HG03060 (cell line): ENCODE results near the gene DCPS.
"Not testable (repeated sequence)": the region's sequence is repeated elsewhere in the genome, so short reads cannot be mapped to it uniquely, and the experiment has no call there.

ENCODE experiments used
- ATAC-seq: cut with Tn5 transposase; IDR thresholded peaks from one replicate; pipeline ENCODE4 v1.9.1; 2021; ENCODE audit warnings: low read depth, moderate number of reproducible peaks; ENCODE audit not compliant: unreplicated experiment

Gene DCPS, protein sequence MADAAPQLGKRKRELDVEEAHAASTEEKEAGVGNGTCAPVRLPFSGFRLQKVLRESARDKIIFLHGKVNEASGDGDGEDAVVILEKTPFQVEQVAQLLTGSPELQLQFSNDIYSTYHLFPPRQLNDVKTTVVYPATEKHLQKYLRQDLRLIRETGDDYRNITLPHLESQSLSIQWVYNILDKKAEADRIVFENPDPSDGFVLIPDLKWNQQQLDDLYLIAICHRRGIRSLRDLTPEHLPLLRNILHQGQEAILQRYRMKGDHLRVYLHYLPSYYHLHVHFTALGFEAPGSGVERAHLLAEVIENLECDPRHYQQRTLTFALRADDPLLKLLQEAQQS

DNA sequence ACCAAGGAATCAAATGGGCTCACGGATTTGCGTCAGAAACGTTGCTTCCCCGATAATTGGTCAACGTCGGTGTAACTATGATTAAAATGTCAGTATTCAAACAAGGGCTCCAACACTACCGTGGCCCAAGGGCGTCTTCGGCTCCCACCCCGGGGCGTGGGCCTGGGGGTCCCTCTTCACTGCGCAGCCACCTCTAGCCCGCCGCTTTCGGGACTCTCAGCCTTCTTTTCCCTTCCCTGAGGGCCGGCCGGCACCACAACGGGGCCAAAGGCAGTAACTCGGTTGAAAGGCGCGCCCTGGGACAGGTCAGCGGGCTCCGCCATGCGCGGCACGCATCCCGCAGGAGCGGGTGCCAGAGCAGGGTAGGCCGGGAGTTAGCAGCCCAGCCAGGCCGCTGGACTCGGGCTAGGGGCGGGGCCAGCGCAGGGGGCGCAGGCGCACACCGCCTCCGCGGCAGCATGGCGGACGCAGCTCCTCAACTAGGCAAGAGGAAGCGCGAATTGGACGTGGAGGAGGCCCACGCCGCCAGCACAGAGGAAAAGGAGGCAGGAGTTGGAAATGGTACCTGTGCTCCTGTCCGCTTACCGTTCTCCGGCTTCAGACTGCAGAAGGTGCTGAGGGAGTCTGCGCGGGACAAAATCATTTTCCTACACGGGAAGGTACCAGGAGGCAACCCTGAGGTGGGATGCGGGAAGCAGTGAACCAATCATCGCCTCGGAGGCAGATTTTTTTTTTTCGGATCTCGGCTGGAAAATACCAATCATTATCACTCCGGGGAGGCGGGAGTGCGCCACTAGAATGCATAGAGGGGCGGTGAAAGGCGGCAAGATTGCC is at the start of gene DCPS:
Gene DCPS (plus strand): TSS at position 438 of the 834 bp plus-strand sequence. CDS start 21 bp downstream, at position 459.
- ATAC-seq = peak; percentile 75

DNA sequence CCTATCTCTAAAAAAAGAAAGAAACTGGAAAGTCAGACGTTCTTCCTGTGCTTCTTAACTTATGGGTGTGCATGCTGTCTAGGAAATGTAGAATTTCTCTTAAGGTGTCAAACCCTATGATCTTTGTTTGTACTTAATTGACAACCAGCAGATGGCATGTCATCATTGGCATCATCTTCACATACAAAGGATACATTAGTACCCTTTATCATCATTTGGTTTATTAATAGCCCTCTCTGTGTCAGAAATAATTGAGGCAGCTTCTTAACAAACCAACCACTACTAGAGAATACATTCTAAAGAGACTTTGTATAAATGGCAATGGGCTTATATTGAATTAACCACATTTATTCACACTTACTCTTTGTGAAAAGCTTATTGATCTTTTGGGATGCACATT is 49.0 kb upstream of the DCPS start:
- no peak for ATAC-seq

DNA sequence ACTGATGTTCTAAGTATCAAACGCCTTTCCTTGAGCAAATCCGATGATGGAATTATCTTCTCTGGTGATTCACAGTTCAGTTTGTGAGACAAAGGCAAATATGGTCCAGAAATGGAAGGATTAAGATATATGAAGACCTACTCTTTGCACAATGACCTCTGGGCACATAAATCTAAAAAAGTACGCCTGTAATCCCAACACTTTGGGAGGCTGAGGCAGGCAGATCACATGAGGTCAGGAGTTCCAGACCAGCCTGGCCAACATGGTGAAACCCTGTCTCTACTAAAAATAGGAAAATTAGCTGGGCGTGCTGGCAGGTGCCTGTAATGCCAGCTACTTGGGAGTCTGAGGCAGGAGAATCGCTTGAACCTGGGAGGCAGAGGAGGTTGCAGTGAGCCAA is 48.4 kb upstream of the DCPS start:
- not testable (repeated sequence) for ATAC-seq

DNA sequence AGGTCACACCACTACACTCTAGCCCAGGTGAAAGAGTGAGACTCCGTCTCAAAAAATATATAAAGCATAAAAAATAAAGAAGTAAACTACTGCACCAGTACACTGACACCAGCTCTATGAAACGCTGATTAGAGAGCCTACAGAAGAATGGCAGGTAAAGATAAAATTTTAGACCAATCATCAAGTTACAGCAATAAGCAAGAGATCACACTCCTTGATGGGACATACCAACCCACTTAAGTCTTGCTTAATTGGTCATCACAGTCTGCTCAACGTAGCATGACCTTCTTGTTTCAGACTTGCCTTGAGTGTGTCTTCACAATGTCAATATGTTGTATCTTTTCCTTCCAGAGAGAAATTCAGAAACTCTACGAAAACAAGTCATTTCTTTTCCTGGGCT is 47.6 kb upstream of the DCPS start:
- no peak for ATAC-seq

DNA sequence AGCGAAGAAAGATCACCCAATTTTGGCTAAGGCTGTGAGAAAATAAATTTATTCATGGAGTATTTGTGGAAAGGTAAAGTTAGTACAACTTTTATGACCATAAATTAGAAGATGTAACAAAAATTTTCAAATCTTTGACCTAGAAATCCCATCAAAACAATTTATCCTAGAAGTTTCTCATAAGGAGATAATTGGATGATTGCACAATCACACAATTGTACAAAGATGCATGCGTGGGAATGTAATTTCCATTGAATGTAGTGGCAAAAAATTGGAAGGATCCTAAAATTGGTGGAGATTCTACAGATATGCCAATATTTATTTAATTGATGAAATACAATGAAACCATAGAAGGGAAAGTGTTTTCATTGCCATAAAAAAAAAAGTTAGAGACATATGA is 46.7 kb upstream of the DCPS start:
- no peak for ATAC-seq

DNA sequence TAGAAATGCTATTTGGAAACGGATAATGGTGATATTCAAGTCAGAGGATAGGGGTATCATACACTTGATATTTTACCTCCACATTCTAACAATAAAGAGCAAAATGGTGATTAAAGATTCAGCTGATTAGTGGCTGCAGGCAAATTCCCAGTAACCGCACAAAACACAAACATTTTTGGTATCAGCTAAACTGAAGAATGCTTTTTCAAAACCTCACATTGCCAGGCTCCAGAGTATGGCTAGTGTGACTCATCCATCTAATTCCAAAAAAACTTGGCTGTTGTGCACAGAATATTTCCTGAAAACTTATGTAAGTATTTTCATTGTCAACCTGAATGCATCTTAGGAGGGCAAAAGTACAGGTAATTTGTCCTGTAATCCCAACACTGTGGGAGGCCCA is 46.1 kb upstream of the DCPS start:
- ATAC-seq = no peak

DNA sequence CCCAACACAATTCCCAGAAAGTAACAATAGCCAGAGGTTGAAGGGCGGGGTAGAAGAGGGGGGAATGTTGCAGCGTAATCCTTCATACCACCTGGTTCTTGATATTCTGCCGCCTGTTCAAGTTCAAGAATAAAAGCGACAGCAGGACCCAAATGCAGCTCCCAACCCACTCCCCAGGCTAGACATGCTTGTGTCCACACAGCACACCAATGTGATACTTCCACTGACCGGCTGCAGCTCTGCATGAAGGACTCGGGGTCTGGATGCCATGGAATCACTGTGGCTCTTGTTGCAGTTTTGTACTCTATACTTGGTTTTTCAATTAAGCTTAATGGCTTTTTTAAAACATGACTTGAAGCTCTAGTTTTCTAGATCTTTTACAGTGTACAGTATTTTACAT is 41.6 kb upstream of the DCPS start:
- ATAC-seq = no peak

DNA sequence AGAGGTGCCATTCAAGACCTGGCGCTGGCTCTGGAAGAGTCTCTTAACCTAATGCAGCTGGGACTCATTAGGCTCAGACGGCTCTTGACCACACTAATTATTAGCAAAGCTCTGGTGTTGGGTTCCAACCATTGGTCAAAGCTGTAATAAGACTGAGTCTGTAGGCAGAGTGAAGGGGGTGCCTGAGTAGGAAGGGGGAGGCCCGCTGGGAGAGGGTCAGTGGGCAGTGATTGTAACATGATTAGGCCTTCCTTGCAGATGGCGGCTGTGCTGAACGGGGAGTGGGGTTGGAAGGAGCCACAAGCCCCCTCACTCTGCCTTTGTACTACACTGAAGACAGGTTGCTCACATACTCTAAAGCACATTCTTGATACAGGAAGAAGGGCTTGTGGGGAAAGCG is 40.4 kb upstream of the DCPS start:
- no peak for ATAC-seq

DNA sequence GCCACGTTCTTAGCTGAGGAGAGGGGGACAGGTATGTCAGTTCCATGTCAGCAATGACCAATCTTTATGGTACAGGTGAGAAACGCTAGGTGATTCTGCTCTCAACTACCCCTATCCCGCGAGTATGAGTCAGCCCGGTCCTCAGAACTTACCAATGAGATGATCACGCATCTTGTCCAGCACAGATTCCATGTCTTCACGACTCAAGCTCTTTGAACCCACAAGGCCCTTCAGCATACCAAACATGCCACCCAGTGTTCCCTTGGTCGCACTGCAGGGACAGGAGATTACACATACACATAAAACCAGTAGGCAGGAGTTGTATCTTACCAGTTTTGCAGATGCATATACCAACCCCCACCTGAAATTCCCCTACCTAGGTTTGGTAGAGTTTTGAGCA is 38.0 kb upstream of the DCPS start:
- ATAC-seq = no peak

DNA sequence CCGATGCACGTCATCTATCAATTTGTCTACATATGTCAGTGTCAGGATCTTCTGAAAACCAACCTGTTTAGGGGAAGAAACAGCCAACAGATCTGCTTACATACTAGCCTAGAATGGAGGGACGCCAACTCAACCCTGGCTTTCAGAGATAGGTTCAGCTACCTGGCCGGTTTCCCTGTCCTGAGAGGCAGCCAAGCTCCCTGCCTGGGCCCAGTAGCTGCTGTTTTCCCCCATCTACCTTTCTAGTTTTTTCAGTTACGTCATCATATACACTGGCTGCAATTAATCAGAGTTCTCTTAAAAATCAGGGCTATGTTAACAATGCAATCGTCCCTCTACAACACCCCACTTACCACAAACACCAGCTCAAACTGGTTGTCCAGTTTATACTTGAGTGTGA is 36.2 kb upstream of the DCPS start:
- no peak for ATAC-seq

DNA sequence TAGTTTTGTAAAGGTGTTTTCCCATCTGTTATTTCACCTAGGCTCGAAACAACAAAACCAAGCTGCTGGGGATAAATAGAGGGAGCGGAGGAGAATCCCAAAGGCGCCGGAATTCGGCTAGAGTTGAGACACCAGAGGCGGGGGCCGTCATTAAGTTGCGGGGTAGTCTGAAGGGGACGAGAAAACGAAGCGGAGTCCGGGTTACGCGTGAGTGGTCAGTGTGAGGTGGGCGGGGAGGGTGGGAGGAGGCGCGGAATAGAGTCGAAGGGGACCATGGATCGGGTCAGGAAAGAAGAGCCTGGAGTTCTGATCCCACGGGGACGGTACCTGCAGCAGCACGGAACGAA is 35.5 kb upstream of the DCPS start:
- no peak for ATAC-seq

DNA sequence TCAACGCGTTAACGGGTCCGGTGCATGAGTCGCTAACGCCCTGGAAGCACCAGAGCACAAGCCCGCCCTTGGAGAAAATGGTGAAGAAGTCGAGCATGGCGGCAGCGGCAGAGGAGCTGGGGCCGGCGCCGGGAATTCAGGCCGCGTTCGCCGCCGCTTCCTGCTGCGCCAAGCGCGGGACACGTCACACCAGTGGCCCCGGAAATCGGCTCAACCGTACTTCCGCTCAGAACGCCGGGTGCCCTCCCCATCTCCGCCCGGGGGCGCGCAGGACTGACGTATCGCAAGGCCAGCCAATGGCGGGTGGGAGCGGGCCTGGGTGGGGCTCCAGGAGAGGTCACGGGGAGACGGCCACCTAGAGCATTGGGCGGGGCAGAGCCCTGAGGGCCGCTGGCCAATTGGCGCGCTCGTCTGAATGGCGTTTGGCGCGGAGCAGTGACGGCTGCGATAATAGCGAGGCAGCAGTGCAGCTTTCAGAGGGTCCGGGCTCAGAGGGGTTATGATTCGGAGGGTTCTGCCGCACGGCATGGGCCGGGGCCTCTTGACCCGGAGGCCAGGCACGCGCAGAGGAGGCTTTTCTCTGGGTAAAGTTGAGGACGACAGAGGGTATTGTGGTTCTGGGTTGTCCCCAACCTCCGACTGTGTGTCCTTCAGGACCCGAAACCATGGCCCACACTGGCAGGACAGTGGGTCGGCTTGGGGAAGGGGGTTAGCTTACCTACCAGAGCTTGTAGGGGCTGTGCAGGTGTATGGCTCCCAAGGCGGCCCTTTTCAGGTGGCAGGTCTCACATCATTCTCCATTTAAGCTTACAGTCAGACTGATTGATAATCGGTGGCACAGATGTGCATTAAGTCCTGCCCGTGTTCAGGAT is 34.9 kb upstream of the DCPS start, which contains the start of the genes FOXRED1 and SRPRA:
Gene FOXRED1 (plus strand): TSS at position 447 of the 872 bp plus-strand sequence. CDS start 53 bp downstream, at position 500.
Gene SRPRA (minus strand): TSS at position 188 of the 872 bp plus-strand sequence. CDS start 91 bp downstream, at position 97.
- ATAC-seq = peak; percentile 96

DNA sequence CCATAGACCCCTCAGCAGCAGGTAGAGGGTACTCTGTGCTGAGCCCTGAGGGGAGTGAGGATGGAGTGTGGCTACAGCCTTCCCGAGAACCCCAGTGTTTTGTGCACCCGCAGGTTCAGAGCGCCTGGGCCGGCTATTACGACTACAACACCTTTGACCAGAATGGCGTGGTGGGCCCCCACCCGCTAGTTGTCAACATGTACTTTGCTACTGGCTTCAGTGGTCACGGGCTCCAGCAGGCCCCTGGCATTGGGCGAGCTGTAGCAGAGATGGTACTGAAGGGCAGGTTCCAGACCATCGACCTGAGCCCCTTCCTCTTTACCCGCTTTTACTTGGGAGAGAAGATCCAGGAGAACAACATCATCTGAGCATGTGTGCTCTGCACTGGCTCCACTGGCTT is 26.5 kb upstream of the DCPS start:
- ATAC-seq = no peak

DNA sequence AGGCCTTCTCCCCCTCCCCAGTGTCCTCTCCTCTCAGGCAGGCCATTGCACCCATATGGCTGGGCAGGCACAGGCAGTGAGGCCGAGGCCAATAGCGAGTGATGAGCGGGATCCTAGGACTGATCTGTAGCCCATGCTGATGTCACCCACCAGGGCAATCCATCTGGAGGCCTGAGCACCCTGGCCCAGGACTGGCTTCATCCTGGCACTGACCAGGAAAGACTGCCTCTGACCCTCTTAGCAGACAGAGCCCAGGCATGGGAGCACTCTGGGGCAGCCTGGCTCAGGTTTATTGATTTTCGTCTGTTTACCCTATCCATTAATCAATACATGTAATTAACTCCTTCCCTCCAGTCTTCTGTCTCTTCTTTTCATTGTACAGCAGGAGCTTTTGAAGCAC is 26.1 kb upstream of the DCPS start:
- ATAC-seq = no peak

DNA sequence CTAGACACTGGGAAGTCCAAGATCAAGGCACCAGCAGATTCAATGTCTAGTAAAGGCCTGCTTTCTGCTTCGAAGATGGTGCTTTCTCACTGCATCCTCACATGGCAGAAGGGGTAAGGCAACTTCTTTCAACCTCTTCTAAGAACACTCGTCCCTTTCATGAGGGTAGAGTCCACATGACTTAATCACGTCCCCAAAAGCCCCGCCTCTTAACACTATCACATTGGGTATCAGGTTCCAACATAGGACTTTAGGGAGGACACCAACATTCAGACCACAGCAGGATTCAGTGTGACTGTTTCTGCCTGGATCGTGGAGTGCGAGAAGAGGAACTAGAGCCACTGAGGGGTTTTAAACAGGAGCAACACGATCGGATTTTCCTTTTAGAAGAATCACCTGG is 24.7 kb upstream of the DCPS start:
- ATAC-seq = no peak

DNA sequence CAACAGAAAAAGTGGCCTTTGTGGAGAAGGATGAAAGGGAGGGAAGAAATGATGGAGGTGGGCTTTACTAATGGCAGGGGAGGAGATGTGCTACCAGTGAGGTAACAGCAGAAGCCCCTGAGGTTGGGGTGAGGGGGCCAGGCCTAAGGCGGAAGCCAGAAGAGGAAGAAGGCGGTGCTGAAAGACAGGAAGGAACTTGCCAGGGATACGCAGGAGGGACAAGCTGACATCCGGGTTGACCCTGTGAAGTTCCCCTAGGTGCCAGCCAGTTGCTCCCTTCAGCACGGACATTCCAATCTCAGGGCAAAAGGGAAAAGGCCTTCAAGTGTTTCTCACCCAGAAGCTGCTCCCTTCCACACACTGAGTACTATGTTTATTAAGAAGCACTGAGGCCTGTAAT is 23.3 kb upstream of the DCPS start:
- no peak for ATAC-seq

DNA sequence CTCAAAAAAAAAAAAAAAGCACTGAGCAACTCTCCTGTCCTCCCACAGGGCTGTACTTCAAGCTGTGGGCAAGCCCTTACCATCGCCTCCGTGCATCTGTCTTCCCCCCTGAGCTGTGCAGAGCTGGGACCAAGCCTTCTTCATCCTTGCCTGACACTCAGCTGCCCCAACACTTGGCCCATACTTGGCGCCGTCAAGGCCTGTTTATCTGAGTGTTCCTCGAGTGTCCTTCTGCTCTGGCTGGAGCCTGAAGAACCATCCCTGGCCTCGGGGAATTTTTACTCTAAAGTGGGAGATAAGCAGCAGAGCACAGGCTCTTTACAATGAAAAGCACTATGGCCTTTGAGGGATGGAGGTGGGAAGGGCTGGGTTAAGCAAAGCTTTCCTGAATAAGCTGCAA is 22.6 kb upstream of the DCPS start:
- no peak for ATAC-seq

DNA sequence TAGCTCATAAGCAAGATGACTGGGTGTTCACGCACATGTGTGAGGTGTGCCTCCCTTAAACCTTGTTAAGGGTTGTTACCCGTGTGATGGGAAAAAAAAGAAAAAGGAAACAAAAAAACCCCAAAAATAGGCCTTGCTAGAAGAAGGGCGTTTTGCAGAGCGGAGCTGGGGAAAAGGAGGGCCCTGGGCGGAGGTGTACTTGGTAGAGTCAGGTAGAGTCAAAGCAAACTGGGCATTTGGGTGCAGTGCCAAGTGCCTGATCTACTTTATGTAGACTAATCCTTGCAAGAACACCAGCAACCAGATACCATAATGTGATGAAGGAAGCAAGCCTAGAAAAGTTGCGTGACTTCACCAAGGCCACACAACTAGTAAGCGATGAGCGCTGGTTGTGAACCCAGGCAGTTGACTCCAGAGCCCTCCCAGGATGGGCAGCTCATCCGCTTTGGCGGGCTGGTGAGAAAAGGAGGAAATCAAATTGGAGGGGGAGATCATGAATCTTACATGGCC is 22.1 kb upstream of the DCPS start:
- no peak for ATAC-seq

DNA sequence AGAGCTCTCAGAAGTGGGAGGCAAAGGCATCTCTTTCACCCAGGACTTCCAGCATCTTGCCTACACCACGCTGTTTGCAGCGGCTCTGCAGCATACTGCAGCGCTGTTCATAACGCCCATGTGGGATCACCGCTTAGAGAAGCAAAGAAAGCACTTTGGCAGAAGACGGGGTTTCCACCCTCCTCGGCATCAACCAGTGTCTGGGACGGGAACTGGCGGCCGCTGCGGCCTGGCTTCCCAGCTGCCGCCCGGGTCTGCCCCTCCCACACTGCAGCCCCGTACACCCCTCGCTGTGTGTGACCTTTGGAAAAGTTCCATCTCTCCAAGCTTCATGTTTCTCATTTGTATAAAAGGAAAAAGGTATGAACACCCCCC is 21.5 kb upstream of the DCPS start:
- no peak for ATAC-seq

DNA sequence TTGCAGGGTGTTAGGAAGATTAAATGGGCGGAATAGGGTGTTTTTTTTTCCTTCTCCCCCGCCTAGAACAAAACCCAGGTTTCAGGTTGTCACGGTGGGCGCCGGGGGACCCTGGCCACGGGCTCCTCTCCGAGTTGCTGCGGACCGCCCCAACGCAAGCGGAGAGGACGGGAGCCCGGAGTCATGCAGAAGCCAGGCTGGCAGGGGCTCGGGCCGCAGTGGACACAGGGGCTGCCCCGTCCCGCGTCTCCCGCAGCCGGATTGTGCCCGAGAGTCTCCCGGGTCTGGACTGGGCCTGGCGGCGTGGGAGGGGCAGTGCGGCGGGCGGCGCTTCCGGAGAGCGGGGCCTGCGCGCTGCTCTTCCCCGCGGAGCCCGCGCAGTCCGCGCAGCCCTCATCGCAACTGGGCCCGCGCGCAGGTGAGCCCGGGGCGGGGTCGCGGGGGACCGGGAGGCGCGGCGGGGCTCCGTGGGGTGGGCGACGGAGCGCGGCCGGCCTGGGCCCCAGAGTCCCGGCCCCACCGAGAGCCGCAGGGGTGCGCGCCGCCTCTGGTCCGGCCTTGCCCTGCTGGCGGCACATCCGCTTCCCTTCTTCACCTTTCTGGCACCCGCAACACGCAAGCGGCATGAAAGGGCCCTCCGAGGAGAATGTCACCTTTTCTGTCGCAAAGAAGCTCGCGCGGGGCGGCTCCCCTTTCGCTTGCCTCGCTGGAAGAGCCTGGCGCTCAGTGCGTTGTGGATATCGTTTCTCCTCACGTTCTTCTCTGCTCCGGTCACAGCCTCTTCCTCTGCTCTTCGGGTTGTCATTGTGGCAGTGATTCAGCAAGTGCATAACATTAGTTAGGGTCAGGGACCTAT is 20.9 kb upstream of the DCPS start, which contains the start of gene TIRAP:
Gene TIRAP (plus strand): TSS at position 358 of the 856 bp plus-strand sequence. CDS start 7,802 bp downstream, outside the sequence.
- ATAC-seq = no peak
